GM18502 (cell line): ENCODE results near the gene SAPCD2.
"Not testable (repeated sequence)": the region's sequence is repeated elsewhere in the genome, so short reads cannot be mapped to it uniquely, and the experiment has no call there.

Experiments
- ATAC-seq: cut with Tn5 transposase; IDR thresholded peaks from one replicate; pipeline ENCODE4 v1.9.1; 2021; ENCODE audit warnings: mild to moderate bottlenecking; ENCODE audit not compliant: unreplicated experiment, poor library complexity

SAPCD2 gene

DNA sequence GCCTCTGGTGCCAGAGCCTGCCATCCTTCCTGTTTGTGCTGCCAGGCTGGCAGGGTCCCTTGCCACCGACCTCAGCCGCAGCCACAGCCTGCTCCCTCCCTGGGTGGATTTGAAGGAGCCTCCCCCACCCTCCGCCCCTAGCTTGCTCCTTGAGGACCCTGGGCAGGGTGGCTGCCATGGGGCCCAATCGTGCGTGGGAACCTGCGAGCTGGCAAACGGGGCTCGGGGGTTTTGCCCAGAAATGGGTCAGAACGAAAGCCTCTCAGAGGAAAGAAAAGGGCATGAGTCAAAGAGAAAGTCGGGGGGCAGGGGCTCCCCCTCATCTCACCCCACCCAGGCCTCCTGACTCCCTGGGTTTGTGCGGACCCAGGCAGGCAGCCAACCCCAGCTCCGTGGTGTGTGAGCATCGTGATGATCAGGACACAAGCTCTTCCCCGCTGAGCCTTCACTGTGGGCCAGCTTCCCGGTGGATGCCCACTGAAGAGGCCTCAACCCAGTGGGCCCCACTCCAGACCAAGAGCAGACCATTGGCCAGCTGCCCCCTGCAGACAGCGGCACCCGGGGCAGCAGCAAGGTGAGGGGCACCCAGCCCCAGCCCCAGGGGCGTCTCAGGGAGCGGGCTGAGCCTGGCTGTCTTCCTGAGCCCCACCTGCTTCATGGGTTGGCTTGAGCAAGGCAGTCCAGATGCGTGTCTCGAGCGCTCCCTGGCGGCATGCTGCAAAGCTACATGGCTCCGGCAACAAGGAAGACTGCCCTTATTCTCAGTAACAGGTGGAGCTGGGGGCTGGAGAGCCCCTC, 35.4 kb downstream of the SAPCD2 start:
- peak; percentile 57 for ATAC-seq

DNA sequence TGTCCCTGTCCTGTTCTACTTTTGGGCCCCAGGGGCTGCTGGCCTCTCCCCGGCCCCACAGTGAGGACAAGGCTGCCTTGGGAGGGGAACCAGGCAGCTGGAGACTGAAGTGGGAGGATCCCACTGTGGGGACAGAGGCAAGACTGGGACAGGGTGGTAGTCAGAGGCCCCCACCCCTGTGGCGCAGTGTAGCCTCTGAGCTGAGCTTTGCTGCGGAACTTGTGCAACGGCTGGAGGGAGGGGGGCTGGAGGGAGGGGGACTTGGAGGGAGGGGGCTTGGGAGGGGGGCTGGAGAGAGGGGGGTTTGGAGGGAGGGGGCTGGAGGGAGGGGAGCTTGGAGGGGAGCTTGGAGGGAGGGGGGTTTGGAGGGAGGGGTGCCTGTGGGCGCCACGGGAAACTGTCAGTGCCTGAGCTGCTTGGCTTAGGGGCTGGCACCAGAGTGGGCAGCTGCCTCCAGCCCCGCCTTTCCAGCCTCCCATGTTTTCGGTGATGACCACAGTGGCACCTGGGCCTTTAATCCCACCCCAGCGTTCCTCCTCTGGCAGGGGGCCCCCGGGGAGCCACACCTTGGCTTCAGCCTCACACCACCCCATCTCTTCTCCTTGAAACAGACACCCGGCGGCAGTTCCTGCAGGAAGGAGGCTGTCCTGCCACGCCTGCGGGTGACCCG, 36.2 kb downstream of the SAPCD2 start:
- no peak for ATAC-seq

DNA sequence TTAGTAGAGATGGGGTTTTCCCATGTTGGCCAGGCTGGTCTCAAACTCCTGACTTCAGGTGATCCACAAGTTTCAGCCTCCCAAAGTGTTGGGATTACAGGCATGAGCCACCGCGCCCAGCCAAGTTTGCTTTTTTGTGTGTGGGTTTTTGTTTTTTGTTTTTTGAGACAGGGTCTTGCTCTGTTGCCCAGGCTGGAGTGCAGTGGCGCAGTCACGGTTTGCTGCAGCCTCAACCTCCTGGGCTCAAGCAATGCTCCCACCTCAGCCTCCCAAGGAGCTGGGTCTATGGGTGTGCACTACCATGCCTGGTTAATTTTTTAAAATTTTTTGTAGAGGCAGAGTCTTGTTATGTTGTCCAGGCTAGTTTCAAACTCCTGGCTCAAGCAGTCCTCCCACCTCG, 36.9 kb downstream of the SAPCD2 start:
- ATAC-seq = not testable (repeated sequence)

DNA sequence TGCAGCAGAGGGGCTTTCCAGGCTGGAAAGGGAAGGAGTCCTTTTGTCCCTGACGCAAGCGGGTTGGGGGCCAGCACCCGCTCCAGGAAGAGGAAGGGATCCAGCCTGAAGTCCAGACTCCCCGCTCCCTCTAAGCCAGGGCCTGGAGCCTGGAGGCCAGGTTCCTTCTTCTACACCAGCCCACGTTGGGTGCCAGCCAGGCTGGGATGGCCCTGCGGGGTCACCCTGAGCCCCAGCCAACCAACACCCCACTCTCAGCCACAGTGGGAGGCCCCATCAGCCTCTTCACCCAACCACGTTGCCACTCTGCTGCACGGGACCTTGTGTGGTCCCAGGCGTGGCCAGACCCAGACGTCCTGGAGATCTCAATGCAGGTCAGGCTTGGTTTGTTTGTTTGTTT, 37.5 kb downstream of the SAPCD2 start:
- no peak for ATAC-seq

DNA sequence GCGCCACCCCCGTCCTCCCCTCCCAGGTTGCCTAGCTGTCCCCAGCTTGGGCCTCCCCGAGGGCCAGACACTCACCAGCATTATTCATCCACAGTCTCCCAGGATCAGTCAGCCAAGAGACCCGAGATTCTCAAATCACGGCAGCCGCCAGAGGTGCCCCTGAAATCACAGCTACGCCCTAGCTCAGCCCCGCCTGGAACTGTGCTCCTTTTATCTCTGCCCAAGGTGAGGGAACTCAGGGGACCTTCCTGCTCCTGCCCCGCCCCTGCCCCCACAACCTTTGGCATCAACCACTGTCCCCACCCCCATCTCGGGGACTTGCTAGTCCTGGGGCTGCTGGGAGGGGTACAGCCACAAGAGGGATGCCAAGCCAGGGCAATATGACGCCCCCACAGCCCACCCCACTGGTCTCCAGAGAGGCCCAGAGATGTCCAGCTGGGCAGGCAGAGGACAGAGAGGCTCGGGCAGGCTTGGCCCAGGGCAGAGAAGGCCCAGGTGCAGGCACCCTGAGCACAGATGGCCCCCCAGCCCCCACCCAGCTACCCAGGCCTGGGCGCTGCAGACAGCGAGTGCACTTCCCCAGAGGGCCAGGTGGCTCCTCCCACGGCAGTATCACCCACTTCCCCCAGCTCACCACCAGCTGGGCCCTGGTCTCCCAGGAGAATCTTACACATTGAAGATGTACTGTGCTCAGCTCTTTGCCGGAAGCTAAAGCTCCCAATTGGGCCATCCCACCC, 38.3 kb downstream of the SAPCD2 start, which contains the start of gene FUT7:
Gene FUT7 (minus strand): TSS at position 185 of the 737 bp plus-strand sequence. CDS start 97 bp downstream, at position 88.
- no peak for ATAC-seq

DNA sequence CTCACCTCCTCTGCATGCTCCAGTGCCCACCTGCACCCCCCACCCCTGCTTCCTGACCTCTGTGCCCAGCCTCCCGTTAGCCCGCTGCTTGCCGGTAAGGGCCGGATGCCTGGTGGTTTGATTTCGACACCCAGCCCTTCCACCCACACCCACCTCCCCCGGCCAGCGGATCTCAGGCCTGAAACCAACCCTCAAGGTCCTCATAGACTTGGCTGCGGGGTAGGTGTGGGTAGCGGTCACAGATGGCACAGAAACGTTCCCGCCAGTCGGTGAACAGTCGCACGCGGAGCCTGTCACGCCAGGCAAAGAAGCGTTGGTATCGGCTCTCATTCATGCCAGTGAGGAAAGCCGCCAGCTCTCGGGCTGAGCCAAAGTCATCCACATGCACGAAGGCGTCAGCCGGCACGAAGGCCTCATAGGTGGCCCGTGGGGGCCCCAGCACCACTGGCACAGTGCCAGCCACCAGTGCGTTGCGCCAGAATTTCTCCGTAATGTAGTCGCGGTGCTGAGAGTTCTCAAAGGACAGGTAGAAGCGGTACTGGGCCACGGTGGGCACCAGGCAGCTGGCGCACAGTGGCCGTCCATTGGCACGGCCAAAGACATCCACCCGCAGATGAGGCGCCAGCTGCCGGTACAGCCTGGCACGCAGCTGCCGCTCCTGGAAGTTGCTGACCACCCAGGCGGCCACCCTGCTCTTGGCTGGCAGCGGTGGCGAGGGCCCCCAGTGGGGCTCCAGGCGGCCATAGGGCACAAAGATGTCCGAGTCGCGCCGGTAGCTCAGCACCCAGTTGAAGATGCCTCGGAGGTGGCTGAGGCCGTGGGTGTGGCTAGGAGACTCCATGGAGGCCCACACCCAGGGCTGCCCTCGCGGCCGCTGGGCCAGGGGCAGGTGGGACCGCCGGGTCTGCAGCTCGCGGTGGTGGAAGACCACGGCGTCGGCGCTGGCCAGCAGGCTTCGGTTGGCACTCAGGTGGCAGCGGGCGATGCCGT, 39.5 kb downstream of the SAPCD2 start:
- ATAC-seq = no peak

DNA sequence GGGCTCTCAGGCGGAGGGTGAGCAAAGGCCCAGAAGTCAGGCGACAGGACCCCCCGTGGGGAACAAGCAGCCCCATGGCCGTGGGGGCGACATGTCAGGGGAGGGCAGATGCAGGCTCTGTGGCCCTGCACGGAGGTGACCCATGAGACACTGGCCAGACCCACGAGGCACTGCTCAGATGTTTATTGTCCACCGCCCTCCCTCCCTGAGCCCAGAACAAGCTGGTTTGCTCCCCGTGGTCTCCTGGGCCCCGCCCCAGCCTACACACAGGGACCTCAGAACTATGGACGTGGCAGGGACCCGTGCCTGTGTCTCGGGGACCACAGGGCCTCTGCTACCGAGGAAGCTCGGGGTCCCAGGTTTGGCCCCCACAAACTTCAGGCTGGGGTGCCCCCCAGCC, 40.4 kb downstream of the SAPCD2 start:
- ATAC-seq = no peak

DNA sequence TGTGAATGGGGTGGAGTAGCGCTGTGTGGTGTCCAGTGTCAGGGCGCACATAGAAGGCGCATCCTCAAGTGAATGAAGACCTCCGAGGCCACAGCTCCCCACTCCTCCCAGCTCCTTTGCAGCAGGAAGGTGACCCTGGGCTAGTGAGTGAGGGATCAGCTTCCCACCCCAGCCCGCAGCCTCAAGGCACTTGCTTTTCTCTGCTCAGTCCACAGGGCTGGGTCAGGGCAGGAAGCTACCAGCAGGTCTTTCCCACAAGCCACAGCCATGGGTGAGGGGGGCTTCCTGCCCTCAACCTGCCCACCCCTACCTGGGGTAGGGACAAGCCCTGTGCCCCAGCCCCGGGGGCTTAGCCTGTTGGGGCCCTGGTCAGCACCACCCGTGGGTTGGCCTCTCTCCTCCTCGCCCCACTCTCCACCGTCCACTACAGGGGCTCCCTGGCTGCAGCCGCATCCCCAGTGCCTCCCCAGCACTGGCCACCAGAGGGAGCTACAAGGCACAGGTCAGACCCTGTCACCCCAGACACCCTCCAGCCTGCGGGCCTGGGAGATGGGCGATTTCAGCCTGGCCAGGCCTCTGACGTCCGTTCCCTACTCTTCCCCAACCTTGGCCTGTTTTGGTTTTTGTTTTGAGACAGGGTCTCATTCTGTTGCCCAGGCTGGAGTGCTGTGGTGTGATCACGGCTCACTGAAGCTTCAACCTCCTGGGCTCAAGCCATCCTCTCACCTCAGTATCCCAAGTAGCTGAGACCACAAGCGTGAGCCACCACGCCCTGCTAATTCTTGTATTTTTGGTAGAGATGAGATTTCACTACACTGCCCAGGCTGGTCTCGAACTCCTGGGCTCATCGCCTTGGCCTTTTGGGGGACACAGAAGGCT, 41.1 kb downstream of the SAPCD2 start:
- ATAC-seq = no peak

DNA sequence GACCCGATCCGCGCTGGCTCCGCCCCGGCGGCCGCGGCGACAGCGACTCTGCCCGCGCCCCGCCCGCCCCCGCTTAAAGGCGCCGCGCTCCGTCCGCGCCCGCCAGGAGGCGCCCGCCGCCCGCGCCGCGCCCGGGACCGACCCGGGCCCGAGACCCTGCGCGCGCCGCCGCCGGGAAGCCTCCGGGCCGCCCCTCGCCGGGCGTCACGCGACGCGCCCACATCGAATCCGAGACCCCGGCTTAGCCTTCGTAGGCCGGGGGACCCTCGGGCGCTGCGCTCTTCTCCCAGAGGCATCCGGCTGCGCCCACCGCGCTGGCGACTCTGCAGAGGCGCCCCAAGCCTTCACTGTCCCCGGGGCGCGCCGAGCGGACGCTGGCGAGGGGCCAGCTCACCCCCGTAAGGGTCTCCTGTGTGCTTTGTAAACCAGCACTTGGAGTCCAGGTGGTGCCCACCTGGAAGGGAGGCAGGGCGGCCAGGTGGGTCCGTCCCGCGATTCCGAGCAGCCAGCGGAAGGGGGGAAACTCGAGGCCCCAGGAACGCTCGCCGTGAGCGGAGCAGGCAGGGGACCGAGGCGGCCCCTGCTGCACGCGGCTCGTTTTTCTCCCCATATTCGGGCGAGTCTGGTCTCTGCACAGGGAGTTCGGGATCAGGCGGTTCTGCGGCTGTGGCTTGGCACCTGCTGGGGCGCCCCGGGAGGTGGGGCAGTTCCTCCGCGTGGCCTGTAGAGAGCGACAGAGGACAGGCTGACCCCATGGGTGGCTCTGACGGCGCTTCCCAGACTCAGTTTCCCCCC, 41.9 kb downstream of the SAPCD2 start:
- peak; percentile 44 for ATAC-seq

DNA sequence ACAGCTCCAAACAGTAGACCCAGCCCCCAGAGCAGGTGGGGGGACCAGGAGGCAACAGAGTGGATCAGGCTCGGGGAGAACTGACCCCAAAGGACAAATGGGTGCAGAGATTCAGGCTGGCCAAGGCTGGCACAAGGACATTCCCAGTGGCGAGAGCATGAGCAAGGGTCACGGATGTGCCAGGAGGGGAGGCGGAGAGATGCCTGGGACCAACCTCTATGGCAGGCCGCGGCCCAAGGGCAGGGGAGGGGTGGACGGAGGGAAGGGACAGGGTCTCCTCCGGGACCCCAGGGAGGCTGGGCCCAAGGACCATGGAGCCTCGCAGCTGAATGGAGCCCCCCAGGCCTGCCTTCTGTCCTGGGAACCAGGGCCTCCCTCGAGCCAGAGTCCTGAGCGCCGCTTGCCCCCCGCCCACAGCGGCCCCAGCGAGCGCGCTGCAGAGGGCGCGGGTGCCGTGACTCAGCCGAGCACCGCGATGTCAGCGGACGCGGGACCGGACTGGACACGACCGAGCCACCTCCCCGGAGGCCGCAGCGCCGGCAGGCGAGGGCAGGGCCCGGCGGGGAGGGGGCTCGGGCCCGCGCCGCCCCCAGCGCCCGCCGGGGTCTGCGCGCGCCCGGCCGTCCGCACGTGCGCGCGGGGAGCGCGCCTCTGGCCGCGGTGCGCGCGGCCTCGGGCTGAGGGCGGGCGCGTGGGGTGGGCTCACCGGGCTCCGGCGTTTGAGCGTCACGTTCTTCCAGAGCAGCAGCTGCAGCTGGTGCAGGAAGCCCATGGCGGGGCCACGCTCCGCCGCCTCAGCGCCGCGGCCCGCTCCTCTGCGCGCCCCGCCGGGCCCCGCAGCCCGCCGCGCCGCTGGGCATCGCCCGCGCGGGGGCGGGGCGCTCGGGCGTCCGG, 42.7 kb downstream of the SAPCD2 start, which contains the start of gene ABCA2:
Gene ABCA2 (minus strand): TSS at position 869 of the 894 bp plus-strand sequence. CDS start 97 bp downstream, at position 772.
- ATAC-seq = no peak

DNA sequence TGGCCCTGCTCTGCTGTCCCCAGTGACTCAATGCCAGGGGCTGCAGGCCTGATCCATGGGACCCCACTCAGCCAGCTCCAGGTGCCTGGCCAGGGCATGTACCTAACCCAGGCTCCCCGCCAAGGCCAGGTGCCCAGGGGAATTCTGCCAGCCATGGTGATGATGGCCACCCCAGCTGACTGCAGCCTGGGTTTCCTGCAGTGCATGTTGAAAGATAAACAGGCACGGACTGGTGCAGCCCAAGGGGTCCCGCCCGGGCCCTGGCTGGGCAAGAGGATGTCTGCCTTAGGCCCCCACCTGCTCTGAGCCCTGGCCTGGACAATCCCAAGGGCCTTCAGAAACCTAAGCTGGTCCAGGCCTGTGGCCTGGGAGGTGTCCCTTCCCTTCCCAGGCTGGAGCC, 43.5 kb downstream of the SAPCD2 start:
- ATAC-seq = no peak

DNA sequence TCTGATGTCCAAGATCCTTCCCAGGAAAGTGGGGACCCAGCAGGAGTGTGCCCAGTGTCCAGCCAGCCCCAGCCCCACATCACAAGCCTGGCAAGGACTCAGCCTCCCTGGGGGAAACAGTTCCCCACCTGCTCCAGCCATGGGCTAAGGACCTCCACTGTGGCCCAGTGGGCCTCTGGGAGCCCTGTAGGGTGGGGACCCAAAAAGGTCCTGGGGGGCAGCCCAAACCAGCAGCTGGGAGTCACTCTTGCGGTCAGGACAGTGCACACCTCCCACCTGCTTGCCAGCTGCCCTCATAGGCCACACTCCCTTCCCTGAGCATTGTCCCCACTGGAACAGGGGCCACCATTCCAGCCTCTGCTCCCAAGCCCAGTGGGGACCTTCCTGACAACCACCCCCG, 44.0 kb downstream of the SAPCD2 start:
- ATAC-seq = no peak

DNA sequence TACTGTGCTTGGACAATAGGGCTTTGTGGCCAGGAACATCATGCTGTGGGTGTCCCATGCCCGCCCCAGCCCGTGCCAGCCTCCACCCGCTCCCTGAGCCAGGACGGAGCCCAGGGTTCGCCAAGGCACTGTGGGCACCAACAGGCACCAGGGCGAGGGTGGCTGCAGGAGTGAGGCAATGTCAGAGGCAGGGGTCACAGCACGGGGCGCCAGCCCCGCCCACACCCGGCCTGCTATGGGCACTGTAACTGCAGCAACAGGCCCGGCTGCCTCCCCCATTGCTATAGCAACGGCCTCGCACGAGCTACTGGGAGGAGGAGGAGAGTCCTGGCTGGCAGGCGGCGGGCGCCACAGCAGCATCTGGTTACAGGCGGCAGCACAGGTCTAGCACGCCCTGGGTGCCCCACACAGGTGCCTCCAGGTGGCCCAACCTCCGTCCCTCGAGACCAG, 44.8 kb downstream of the SAPCD2 start:
- no peak for ATAC-seq

DNA sequence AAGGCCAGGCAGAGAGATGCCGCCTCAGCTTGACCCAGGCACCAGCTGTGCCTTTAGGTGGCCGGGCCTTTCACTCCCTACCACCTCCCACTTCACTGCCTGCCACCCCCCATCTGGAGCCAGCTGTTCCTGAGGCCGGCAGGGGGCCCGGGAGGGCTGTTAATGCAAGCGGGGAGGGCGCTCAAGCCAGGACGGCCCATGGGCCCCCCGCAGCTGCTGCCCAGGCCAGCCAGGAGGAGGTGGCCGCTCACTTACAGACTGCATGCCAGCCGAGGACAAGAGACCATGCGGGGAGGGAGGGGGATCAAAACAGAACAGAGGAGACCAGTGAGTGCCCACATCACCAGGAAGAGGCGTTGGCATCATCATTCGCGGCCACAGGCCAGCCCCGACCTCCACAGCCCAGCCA, 46.8 kb downstream of the SAPCD2 start:
- ATAC-seq = no peak

DNA sequence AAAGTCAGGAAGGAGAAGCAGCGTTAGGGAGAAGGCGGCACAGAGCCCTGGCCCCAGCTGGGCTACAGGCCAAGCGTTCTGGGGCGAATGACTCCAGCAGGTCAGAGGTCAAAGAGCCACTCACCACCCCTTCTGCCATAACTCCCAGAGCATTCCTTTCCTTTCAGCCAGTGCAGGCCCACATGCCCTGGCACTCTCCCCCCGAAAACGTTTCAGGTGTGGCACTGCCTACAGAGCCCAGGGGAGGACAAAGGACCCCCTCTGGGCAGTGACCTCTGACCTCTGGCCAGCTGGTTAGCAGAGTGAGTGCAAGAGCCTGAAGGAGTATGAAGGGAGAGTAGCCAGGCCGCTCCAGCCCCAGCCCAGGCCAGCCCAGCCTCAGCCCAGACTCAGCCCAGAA, 47.2 kb downstream of the SAPCD2 start:
- ATAC-seq = no peak

DNA sequence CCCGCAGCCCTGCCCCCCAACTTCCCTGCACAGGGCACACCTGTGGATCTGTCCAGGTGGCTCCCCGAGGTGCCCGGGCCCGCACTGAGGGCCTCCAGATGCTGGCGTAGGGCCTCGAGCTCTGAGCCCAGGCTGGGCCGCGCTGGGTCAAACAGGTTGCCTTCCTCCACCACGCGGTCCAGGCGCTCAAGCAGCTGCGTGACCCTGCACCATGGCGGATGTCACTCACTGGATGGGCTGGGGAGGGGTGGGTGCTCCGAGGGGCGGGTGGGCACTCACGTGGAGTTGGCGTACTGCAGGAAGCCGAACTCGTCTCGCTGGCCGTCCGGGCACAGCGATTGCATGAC, 47.7 kb downstream of the SAPCD2 start:
- ATAC-seq = no peak

DNA sequence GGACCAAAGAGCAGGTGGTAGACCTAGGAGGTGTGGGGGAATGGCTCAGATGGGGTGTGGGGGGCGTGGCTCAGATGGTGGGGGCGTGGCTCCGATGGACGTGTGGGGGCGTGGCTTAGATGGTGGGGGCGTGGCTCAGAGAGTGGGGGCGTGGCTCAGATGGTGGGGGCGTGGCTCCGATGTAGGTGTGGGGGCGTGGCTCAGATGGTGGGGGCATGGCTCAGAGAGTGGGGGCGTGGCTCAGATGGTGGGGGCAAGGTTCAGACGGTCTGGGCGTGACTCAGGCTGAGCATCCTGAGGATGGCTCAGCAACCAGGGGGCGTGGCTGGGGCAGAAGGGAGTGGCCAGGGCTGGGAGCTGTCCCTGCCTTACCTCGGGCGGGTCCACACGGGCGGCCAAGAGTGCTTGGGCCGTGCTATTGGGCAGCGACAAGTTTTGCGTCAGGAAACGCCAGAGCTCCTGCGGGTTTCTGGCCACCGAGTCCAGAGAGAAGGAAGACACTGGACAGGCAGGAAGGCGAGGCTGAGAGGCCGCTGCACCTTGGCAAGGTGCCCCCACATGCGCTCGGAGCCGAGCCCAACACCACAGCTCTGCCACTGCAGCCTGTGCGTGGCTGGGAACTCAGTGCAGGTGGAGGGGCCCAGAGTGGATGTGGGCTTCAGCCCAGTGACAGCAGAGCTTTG, 48.2 kb downstream of the SAPCD2 start:
- ATAC-seq = no peak
